KBM-7 (cell line): ENCODE measurements around the gene FER.
"Not testable (repeated sequence)": the region's sequence is repeated elsewhere in the genome, so short reads cannot be mapped to it uniquely, and the experiment has no call there.

ENCODE experiments used
- DNase-seq: peaks from one replicate; pipeline ENCODE4 v3.0.0-alpha.2; 2015
- in situ Hi-C: fragments of 300-500 bp; cut with MboI; formaldehyde crosslinking; loops from 2 replicates; pipeline ENCODE4 v1.14.3; 2020; ENCODE audit warnings: low sequenced_read_pairs, low pct_unique_long_range_greater_than_20kb, mixed read lengths

The FER gene

DNA sequence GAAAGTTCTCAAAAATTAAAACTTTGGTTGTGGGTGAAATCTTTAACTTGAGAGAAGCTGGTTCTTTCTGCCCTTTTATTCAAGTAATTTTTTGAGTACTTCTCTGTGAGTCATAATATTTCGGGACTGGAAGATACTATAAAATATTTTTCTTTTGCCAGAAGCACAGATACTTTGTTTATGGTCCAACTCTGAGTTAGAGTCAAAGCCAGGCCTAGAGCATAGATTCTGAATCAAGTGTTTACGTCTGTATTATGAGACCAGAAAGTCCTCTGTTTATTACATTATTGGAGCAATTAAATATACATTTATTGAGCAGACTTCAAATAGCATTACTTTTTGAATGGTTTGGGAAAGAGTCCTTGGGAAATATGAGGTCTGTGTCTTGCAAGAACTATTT is 187.9 kb downstream of the FER start:
- in situ Hi-C loops: no loop called here
- no peak for DNase-seq

GRCh38 chr5:108937221-108937620 is 189.5 kb downstream of the FER start:
- DNase-seq: no peak
- in situ Hi-C loops: no loop called here

DNA sequence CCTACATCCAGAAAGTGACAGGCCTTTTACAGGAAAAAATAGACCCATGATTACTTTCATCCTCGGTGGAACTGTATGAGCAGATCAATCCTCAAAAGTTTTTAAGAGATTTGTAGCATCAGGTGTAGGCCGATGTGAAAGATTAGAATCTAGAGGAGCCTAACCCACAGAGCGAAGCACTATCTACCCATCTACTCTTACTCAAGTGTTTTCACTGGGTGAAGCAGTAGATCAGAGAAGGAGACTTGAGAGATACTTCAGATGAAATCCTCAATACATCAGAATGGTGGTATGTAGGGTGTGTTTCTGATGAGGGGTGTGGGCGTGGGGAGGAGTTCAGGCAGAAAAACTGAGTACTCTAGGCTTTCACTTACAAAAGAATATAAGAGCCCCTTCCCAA is 192.8 kb downstream of the FER start:
- DNase-seq: no peak
- in situ Hi-C loops: no loop called here

GRCh38 chr5:108941746-108942145 is 194.0 kb downstream of the FER start:
- in situ Hi-C loops: no loop called here
- DNase-seq: no peak

DNA sequence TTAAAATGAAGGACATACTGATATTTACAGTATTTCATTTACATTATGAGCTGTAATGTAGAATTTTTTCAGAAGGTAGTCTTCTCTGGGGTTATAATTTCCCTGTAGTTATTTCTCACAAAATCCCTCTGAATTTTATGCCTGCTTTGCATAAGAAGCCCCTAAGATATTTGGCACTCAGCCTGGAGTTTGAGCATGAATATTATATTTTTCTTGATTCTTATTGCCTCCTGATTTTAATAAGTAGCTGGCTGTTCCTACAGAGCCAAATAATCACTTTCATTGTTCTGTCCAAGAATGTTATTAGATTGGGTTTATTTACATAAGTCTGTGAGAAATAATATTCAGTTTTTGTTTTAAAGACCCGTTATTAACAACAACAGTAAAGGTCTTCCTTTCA is 195.0 kb downstream of the FER start:
- in situ Hi-C loops: no loop called here
- no peak for DNase-seq

DNA sequence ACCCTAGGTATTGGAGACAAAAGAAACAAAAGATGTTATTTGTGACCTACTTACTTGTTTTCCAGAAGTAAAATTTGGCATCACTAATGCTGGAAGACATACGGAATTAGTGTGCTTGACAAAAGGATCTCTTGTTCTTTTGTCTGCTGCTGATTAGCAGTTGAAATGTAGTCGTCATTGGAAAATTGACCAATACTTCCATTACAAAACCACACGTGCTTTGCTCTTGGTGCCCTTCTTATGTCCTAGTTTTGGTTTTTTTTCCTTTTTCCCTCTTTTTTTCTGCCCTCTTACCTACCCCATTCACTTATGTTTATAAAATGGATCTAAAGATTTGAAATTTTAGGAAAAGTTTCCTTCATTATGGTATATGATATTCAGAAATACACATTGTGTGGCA is 197.4 kb downstream of the FER start:
- no peak for DNase-seq
- in situ Hi-C loops: no loop called here

- in situ Hi-C loops: no loop called here
- no peak for DNase-seq
Observed at GRCh38 chr5:108946008-108946407, 198.3 kb downstream of the FER start.

DNA sequence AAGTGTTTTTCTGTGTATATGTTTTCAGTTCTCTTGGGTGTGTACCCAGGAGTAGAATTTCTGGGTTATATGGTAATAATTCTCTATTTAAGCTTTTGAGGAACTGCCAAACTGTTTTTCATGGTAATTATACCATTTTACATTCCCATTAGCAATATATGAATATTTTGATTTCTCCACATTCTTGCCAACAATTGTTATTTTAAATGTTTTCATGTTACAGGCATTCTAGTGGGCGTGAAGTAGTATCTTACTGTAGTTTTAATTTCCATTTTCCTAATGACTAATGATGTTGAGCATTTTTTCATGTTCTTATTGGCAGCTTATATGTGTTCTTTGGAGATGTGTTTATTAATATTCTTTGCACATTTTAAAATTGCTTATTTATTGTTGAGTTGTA is 199.5 kb downstream of the FER start:
- DNase-seq: no peak
- in situ Hi-C loops: no loop called here

GRCh38 chr5:108950276-108950675 is 202.6 kb downstream of the FER start:
- in situ Hi-C loops: no loop called here
- DNase-seq: no peak

- in situ Hi-C loops: no loop called here
- no peak for DNase-seq
Observed at GRCh38 chr5:108953940-108954339, 206.2 kb downstream of the FER start.

GRCh38 chr5:108957333-108957732 is 209.6 kb downstream of the FER start:
- no peak for DNase-seq
- in situ Hi-C loops: no loop called here

DNA sequence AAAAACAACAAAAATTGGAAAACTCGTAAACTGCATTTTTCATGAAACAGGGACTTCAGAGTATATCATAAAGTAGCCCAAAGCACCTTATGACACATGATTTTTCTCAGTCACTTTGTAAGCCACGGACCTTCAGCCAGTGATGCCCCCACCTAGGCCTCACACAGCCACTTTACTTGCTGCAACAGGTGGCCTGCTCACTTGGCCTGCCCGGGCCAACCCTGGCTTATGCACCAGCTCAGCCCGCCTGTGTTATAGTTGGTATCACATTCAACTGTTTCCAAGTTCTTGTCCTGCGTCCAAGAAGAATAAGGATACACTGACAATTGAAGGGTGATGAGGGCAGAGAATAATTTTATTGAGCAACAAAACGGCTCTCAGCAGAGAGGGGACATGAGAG is 219.2 kb downstream of the FER start:
- no peak for DNase-seq
- in situ Hi-C loops: no loop called here

- in situ Hi-C loops: no loop called here
- DNase-seq: no peak
Observed at GRCh38 chr5:108974594-108974993, 226.9 kb downstream of the FER start.

DNA sequence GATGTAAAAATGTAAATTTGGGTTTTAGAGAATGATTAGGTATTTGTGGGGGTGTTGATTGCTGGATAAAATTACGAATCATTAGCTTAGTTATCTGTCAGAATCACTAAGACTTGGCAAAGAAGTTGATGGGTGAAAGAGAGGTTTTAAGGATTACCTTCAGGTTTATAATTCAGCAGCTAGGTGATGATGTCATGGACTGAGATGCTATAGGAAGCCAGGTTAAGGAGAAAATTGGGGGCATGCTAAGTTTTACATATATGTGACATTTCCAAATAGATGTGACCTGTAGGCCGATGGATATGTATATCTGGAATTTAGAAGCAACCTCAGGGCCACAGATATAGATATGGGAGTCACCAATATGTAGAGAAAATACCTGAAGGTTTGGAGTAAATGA is 228.0 kb downstream of the FER start:
- in situ Hi-C loops: no loop called here
- no peak for DNase-seq

DNA sequence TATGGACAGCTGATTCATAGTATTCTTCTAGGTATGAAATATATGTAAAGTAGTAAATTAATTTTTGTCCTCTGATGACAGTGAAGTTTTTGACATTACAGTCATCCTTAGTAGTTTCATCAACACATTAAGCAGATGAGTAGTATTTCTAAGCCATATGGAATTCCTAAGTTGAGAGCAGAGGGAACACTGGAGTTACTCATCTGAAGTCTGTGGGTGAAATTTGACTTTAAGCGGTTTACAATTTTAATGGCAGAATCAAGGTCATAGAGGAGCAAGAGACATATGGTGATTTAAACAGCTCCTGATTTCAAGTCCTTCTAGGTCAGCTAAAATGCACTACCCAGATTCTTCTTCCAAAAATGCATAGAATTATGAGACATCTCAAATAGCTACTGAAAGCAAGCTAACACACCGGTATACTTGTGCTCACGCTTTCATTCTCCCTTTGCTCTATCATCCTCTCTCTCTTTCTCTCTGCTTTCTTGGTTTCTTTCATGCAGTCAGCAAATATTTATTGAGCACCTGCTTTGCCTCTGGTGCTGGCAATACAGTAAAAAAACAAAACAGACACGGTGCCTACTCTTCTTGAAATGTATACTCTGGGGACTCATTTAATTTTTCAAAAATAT is 235.9 kb downstream of the FER start:
- in situ Hi-C loops: no loop called here
- DNase-seq: no peak

DNA sequence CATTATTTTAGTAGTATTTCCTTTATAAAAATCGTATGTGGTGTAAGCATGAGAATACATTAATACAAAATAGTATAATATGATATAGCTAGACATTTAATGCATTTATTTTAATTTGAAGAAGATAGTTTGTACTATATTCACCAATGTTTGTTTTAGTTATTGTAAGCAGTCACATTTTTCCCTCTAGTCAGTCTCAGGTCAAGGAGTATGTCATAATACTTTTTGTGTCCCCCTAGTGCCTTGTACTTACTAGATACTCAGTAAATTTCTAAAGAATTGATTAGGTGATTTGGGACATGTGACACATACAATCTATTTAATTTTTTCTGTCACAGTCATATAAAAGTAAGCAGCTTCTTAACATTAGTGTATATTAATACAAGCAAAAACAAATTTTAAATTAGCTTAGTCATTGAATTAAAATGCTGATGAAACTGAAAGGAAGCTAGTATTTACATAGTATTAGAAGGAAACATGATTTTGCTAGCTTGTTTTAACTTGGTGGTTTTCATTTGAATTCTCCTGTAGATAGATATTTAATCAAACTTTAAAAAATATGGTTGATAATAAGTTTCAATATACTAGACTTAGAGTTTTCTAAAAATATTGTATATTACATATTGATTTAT is 242.2 kb downstream of the FER start:
- in situ Hi-C loops: no loop called here
- DNase-seq: no peak

DNA sequence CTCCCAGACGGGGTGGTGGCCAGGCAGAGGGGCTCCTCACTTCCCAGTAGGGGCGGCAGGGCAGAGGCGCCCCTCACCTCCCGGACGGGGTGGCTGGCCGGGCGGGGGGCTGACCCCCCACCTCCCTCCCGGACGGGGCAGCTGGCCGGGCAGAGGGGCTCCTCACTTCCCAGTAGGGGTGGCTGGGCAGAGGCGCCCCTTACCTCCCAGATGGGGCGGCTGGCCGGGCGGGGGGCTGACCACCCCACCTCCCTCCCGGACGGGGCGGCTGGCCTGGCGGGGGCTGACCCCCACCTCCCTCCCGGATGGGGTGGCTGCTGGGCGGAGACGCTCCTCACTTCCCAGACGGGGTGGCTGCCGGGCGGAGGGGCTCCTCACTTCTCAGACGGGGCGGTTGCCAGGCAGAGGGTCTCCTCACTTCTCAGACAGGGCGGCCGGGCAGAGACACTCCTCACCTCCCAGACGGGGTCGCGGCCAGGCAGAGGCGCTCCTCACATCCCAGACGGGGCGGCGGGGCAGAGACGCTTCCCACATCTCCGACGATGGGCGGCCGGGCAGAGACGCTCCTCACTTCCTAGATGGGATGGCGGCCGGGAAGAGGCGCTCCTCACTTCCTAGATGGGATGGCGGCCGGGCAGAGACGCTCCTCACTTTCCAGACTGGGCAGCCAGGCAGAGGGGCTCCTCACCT is 244.8 kb downstream of the FER start:
- DNase-seq, in situ Hi-C loops: not testable (repeated sequence)

- in situ Hi-C loops, DNase-seq: not testable (repeated sequence)
Observed at GRCh38 chr5:108993440-108993839, 245.7 kb downstream of the FER start.

DNA sequence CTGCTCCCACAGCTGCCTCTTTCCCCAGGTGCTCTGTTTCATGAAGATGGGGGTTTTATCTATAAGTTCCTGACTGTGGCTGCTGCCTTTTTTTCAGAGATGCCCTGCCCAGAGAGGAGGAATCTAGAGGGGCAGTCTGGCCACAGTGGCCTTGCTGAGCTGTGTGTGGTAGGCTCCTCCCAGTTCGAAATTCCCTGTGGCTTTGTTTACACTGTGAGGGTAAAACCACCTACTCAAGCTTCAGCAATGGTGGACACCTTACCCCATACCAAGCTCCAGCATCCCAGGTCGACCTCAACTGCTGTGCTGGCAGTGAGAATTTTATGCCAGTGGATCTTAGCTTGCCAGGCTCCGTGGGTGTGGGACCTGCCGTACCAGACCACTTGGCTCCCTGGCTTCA is 250.0 kb downstream of the FER start:
- in situ Hi-C loops: no loop called here
- no peak for DNase-seq

DNA sequence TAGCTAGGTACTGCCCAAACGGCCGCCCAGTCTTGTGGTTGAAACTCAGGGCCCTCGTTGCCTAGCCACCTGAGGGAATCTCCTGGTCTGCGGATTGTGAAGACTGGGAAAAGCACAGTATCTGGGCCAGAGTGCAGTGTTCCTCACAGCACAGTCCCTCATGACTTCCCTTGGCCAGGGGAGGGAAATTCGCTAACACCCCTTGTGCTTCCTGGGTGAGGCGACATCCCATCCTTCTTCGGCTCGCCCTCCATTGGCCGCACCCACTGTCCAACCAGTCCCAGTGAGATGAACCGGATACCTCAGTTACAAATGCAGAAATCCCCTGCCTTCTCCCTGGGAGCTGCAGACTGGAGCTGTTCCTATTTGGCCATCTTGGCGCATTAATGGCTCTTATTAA is 250.5 kb downstream of the FER start:
- in situ Hi-C loops: no loop called here
- no peak for DNase-seq

GRCh38 chr5:109003928-109004327 is 256.2 kb downstream of the FER start:
- in situ Hi-C loops: no loop called here

More at GRCh38 chr5:109003928-109004327, 256.2 kb downstream of the FER start:
- DNase-seq: no peak
